ENCODE results near the gene TXNDC8.

Gene TXNDC8

GRCh38 chr9:110355911-110356310 lies 18.2 kb upstream of the TXNDC8 start:
- H3K27ac ChIP-seq = no peak overlapping the region
- no peak overlapping the region for H3K9ac ChIP-seq (ENCODE audit: insufficient read length)
- H3K4me3 ChIP-seq = no peak overlapping the region
- DNase-seq (ENCODE audit: low read depth, low spot score) = no peak
- no peaks in the 10 kb centered on the region for H3K9me3 ChIP-seq (ENCODE audit: low read depth, low read length)
- TF ChIP-seq POLR2AphosphoS5 (IDR thresholded peaks at IDR 0.05; ENCODE audit: borderline replicate concordance, low read depth, low read length) (no peak), FOXP2 (optimal IDR thresholded peaks at IDR 0.05; ENCODE audit: control extremely low read depth, extremely low read length, insufficient read depth) (no peak), EZH2 (IDR thresholded peaks at IDR 0.05) (no peak)
- no peaks in the 10 kb centered on the region for H3K36me3 ChIP-seq (ENCODE audit: insufficient read depth, low read length)

DNA sequence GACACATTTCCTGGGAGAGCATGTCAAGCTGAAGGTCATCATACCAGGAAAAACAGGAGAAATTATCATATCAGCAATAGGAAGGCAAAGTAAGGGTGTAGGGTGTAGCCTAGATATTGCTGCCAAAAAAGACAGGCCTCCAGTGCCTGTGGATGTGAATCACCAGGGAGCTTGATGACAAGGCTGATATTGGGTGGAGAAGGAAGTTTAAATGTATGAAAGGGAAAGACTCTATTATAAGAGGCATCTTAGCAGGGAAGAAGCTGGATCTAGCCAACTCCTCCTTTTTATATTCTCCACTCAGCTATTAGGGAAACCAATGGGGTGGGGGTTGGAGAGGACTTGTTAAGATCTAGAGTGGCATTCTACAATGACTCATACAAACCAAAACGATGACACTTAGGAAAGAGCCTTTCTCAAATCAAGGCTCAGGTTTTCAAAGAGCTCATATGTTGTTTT lies 13.4 kb upstream of the TXNDC8 start:
- peak; percentile 60 for DNase-seq (ENCODE audit: low read depth, low spot score)
- H3K4me3 ChIP-seq = peak overlapping the region; percentile 34
- peak overlapping the region; percentile 67; the same call in 1 of the 2 replicates for H3K27ac ChIP-seq
- no peaks in the 10 kb centered on the region for H3K9me3 ChIP-seq (ENCODE audit: low read depth, low read length)
- H3K9ac ChIP-seq (ENCODE audit: insufficient read length) = no peak overlapping the region
- H3K36me3 ChIP-seq (ENCODE audit: insufficient read depth, low read length) = no peaks in the 10 kb centered on the region
- TF ChIP-seq EZH2 (IDR thresholded peaks at IDR 0.05) = no peak
- no peak for TF ChIP-seq FOXP2 (optimal IDR thresholded peaks at IDR 0.05; ENCODE audit: control extremely low read depth, extremely low read length, insufficient read depth)
- TF ChIP-seq POLR2AphosphoS5 (IDR thresholded peaks at IDR 0.05; ENCODE audit: borderline replicate concordance, low read depth, low read length) = no peak

GRCh38 chr9:110346325-110346724 lies 8.7 kb upstream of the TXNDC8 start:
- no peak for DNase-seq (ENCODE audit: low read depth, low spot score)
- H3K36me3 ChIP-seq (ENCODE audit: insufficient read depth, low read length) = no peaks in the 10 kb centered on the region
- H3K9me3 ChIP-seq (ENCODE audit: low read depth, low read length) = no peaks in the 10 kb centered on the region
- no peak overlapping the region for H3K9ac ChIP-seq (ENCODE audit: insufficient read length)
- TF ChIP-seq POLR2AphosphoS5 (IDR thresholded peaks at IDR 0.05; ENCODE audit: borderline replicate concordance, low read depth, low read length) = no peak
- no peak for TF ChIP-seq EZH2 (IDR thresholded peaks at IDR 0.05)
- no peak for TF ChIP-seq FOXP2 (optimal IDR thresholded peaks at IDR 0.05; ENCODE audit: control extremely low read depth, extremely low read length, insufficient read depth)
- no peak overlapping the region for H3K27ac ChIP-seq
- H3K4me3 ChIP-seq = no peak overlapping the region

DNA sequence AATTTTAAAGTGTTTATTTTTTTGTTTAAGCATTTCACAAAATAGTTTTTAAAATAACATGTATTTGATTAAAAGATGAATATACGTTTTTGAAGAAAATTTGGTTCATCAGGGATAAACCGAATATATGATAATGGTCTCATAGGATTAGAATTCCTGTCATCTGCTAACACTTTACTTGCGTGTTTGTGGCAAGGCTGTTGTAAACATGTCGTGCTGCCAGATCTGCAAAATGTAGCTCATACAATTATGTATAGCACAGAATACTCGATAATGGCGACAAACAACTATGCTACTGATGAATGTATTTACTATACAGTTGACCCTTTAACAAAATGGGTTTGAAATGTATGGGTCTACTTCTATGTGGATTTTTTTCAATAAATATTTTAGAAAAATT lies 7.2 kb upstream of the TXNDC8 start:
- Histone ChIP-seq H3K36me3 (ENCODE audit: insufficient read depth, low read length) (no peaks in the 10 kb centered on the region), H3K4me3 (no peak overlapping the region), H3K9ac (ENCODE audit: insufficient read length) (no peak overlapping the region), H3K27ac (no peak overlapping the region), H3K9me3 (ENCODE audit: low read depth, low read length) (no peaks in the 10 kb centered on the region)
- TF ChIP-seq EZH2 (IDR thresholded peaks at IDR 0.05) (no peak), POLR2AphosphoS5 (IDR thresholded peaks at IDR 0.05; ENCODE audit: borderline replicate concordance, low read depth, low read length) (no peak)
- no peak for DNase-seq (ENCODE audit: low read depth, low spot score)

- TF ChIP-seq FOXP2 (optimal IDR thresholded peaks at IDR 0.05; ENCODE audit: control extremely low read depth, extremely low read length, insufficient read depth) (no peak), POLR2AphosphoS5 (IDR thresholded peaks at IDR 0.05; ENCODE audit: borderline replicate concordance, low read depth, low read length) (no peak), EZH2 (IDR thresholded peaks at IDR 0.05) (no peak)
Measured at GRCh38 chr9:110343551-110343950, 5.9 kb upstream of the TXNDC8 start.

DNA sequence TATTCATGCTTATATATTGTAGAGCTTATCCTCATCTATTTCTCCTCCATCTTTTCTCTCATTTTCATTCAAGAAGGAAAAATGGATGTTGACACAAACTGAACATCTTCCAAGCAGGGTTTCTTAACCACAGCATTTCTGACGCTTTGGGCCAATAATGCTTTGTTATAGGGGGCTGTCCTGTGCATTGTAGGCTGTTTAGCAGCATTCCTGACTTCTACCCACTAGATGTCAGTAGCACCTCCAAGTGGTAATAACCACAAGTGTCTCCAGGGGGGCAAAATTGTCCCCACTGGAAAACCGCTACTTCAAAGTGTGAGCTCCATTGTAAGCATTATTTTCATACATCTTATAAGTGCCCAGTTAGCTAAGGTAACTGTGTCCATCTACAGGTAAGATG lies 2.6 kb upstream of the TXNDC8 start:
- no peak for TF ChIP-seq FOXP2 (optimal IDR thresholded peaks at IDR 0.05; ENCODE audit: control extremely low read depth, extremely low read length, insufficient read depth)
- no peak for TF ChIP-seq EZH2 (IDR thresholded peaks at IDR 0.05)
- no peak for TF ChIP-seq POLR2AphosphoS5 (IDR thresholded peaks at IDR 0.05; ENCODE audit: borderline replicate concordance, low read depth, low read length)
- H3K36me3 ChIP-seq (ENCODE audit: insufficient read depth, low read length) = no peaks in the 10 kb centered on the region
- no peak for DNase-seq (ENCODE audit: low read depth, low spot score)
- no peaks in the 10 kb centered on the region for H3K9me3 ChIP-seq (ENCODE audit: low read depth, low read length)
- H3K27ac ChIP-seq = no peak overlapping the region
- no peak overlapping the region for H3K4me3 ChIP-seq
- no peak overlapping the region for H3K9ac ChIP-seq (ENCODE audit: insufficient read length)

More at GRCh38 chr9:110343551-110343950, 5.9 kb upstream of the TXNDC8 start:
- Histone ChIP-seq H3K4me3 (no peak overlapping the region), H3K36me3 (ENCODE audit: insufficient read depth, low read length) (no peaks in the 10 kb centered on the region), H3K9me3 (ENCODE audit: low read depth, low read length) (no peaks in the 10 kb centered on the region), H3K27ac (no peak overlapping the region), H3K9ac (ENCODE audit: insufficient read length) (no peak overlapping the region)
- DNase-seq (ENCODE audit: low read depth, low spot score) = no peak

- TF ChIP-seq FOXP2 (optimal IDR thresholded peaks at IDR 0.05; ENCODE audit: control extremely low read depth, extremely low read length, insufficient read depth) = no peak
- no peak for TF ChIP-seq POLR2AphosphoS5 (IDR thresholded peaks at IDR 0.05; ENCODE audit: borderline replicate concordance, low read depth, low read length)
- no peak for TF ChIP-seq EZH2 (IDR thresholded peaks at IDR 0.05)
- H3K27ac ChIP-seq = no peak overlapping the region
- H3K4me3 ChIP-seq = no peak overlapping the region
- no peak overlapping the region for H3K9ac ChIP-seq (ENCODE audit: insufficient read length)
- no peaks in the 10 kb centered on the region for H3K9me3 ChIP-seq (ENCODE audit: low read depth, low read length)
- H3K36me3 ChIP-seq (ENCODE audit: insufficient read depth, low read length) = no peaks in the 10 kb centered on the region
- no peak for DNase-seq (ENCODE audit: low read depth, low spot score)
Measured at GRCh38 chr9:110338143-110338542, 480 bp upstream of the TXNDC8 start.

GRCh38 chr9:110336363-110336762 lies 1.3 kb downstream of the TXNDC8 start:
- no peak overlapping the region for H3K9ac ChIP-seq (ENCODE audit: insufficient read length)
- no peak overlapping the region for H3K27ac ChIP-seq
- no peak overlapping the region for H3K4me3 ChIP-seq
- no peak for TF ChIP-seq EZH2 (IDR thresholded peaks at IDR 0.05)
- TF ChIP-seq FOXP2 (optimal IDR thresholded peaks at IDR 0.05; ENCODE audit: control extremely low read depth, extremely low read length, insufficient read depth) = no peak
- TF ChIP-seq POLR2AphosphoS5 (IDR thresholded peaks at IDR 0.05; ENCODE audit: borderline replicate concordance, low read depth, low read length) = no peak
- no peaks in the 10 kb centered on the region for H3K36me3 ChIP-seq (ENCODE audit: insufficient read depth, low read length)
- DNase-seq (ENCODE audit: low read depth, low spot score) = no peak
- H3K9me3 ChIP-seq (ENCODE audit: low read depth, low read length) = no peaks in the 10 kb centered on the region

- TF ChIP-seq FOXP2 (optimal IDR thresholded peaks at IDR 0.05; ENCODE audit: control extremely low read depth, extremely low read length, insufficient read depth) (no peak), EZH2 (IDR thresholded peaks at IDR 0.05) (no peak), POLR2AphosphoS5 (IDR thresholded peaks at IDR 0.05; ENCODE audit: borderline replicate concordance, low read depth, low read length) (no peak)
- no peak for DNase-seq (ENCODE audit: low read depth, low spot score)
- Histone ChIP-seq H3K36me3 (ENCODE audit: insufficient read depth, low read length) (no peaks in the 10 kb centered on the region), H3K9ac (ENCODE audit: insufficient read length) (no peak overlapping the region), H3K9me3 (ENCODE audit: low read depth, low read length) (no peaks in the 10 kb centered on the region), H3K27ac (no peak overlapping the region), H3K4me3 (no peak overlapping the region)
Measured at GRCh38 chr9:110334871-110335270, 2.8 kb downstream of the TXNDC8 start.

All from SK-N-MC (cell line).